ENCODE measurements around the gene MCC.

The MCC gene

DNA sequence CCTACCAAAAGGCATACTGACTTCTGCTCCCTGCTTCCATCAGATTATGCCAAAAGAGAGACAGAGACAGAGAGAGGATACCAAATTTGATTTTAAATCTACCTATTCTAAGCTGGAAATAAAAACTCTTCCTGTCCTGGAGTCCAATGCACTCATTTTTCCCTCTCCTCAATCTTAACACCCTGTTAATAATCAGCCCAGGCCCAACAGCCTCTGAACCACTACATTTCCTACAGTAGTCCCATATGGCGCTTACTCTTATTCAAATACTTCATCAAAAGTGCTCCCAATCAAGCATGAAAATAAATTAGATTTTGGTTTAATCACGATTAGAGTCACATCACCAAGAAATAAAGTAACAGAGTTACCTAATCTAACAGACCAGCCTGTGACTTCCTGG is 205.8 kb downstream of the MCC start:
- no peak for TF ChIP-seq POLR2A (IDR thresholded peaks at IDR 0.05; ENCODE audit: low read depth, low read length)
- DNase-seq (ENCODE audit: insufficient read length, low spot score) (no peak), FAIRE-seq (no peak)

DNA sequence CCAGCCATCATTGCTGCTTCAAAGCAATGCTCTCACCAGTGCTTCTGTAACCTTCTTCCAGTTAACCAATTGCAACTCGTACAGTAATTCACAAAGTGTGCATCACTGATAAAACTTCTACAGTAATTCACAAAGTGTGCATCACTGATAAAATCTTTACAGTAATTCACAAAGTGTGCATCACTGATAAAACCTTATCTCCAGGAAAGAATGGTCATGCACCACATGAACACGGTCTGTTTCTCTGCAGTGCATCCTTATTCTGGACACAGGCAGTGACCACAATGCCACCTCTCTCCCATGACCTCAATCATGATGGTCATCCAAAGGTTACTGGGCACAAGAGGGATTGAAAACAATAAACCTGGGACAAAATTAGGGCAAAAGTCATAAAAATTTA is 207.1 kb downstream of the MCC start:
- FAIRE-seq = no peak
- no peak for DNase-seq (ENCODE audit: insufficient read length, low spot score)
- TF ChIP-seq POLR2A (IDR thresholded peaks at IDR 0.05; ENCODE audit: low read depth, low read length) = no peak

DNA sequence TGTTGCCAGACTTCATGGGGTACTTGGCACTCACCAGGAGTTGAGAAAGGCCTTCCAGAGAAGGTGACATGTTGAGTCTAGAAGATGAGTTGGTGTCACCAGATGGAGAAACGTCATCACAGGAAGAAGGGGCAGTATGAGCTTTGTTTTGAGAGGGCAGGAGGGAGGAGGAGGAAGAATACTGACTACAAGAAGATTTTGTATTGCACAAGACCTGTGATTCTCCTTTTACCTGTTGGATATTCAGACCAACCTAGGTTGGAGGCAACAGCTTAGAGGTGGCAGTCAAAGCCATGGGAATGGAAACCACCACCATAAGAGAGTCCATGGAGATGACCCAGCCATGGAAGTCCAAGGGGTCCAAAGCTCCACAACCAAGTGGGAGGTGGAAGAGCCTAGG is 207.7 kb downstream of the MCC start:
- FAIRE-seq (no peak), DNase-seq (ENCODE audit: insufficient read length, low spot score) (no peak)
- TF ChIP-seq POLR2A (IDR thresholded peaks at IDR 0.05; ENCODE audit: low read depth, low read length) = no peak

- DNase-seq (ENCODE audit: insufficient read length, low spot score) (peak; percentile 20), FAIRE-seq (no peak)
- no peak for TF ChIP-seq POLR2A (IDR thresholded peaks at IDR 0.05; ENCODE audit: low read depth, low read length)
These were observed 209.3 kb downstream of the MCC start for GRCh38 chr5:113278976-113279375.

DNA sequence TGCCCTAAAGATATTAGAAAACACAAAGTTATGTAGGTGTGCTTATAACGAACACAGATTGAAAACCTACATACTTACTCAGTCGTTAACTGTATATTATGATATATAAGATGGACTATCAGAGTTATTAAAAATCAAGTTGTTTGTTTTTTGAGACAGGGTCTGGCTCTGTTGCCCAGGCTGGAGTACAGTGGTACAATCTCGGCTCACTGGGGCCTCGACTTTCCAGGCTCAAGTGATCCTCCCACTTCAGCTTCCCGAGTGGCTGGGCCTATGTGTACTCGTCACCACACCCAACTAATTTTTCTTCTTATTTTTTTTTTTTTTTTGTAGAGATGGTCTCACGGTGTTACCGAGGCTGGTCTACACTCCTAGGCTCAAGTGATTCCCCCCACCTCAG is 211.8 kb downstream of the MCC start:
- no peak for FAIRE-seq
- no peak for TF ChIP-seq POLR2A (IDR thresholded peaks at IDR 0.05; ENCODE audit: low read depth, low read length)
- DNase-seq (ENCODE audit: insufficient read length, low spot score) = no peak

GRCh38 chr5:113276001-113276400 is 212.3 kb downstream of the MCC start:
- no peak for TF ChIP-seq POLR2A (IDR thresholded peaks at IDR 0.05; ENCODE audit: low read depth, low read length)
- FAIRE-seq (no peak), DNase-seq (ENCODE audit: insufficient read length, low spot score) (no peak)

- no peak for FAIRE-seq
- no peak for DNase-seq (ENCODE audit: insufficient read length, low spot score)
- TF ChIP-seq POLR2A (IDR thresholded peaks at IDR 0.05; ENCODE audit: low read depth, low read length) = no peak
These were observed 213.3 kb downstream of the MCC start for GRCh38 chr5:113274836-113275414.

GRCh38 chr5:113273948-113274347 is 214.3 kb downstream of the MCC start:
- TF ChIP-seq POLR2A (IDR thresholded peaks at IDR 0.05; ENCODE audit: low read depth, low read length) = no peak
- no peak for DNase-seq (ENCODE audit: insufficient read length, low spot score)
- no peak for FAIRE-seq

DNA sequence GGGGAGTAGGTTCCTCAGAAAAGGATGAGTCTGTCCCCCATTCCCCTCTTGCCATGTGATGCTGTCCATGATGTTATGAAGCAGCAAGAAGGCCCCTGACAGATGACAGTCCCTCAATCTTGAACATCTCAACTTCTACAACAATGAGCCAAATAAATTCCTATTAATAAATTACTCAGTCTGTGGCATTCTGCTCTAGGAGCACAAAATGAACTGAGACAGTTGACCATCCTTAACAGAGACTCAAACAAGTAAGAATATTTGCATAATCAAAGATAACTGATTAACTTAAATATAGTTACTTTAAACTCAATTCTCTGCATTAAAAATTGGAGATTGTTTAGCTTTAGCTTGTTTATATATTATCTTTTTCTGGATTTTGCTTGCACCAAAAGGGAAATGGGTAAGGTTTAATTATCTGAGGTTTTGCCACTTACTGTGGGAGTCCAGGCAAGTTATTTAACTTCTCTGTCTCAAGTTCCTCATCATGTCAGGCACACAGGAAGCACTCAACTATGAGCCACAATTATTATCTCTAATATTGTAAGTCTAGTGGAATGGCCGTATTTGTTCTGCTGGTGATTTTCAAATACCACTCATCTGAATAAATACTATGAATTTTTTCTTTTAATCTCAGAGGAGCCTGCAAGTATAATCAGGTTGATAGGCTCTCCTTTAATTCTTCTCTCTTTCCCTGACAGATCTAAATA is 216.4 kb downstream of the MCC start:
- DNase-seq (ENCODE audit: insufficient read length, low spot score) (no peak), FAIRE-seq (no peak)

GRCh38 chr5:113271015-113271414 is 217.2 kb downstream of the MCC start:
- FAIRE-seq = no peak
- no peak for TF ChIP-seq POLR2A (IDR thresholded peaks at IDR 0.05; ENCODE audit: low read depth, low read length)

More for the DNA sequence above, 216.4 kb downstream of the MCC start:
- TF ChIP-seq POLR2A (IDR thresholded peaks at IDR 0.05; ENCODE audit: low read depth, low read length) = no peak

DNA sequence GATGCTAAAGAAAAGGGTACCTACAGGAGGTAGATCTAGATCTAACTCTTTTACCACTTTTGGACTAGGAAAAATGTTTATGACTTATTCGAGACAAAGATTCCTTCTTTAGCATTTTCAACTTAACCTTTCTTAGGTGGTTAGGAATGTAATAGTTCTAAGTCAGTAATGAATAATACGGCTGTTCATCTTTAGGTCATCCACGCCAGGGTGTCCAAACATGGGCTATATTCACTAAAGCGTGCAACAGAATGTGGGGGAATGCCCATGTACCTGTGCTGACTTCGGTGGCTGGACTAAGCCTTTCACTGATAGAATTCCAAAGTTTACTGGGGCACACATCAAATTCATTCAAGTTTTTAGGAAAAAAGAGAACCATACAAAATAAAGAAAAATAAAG is 218.2 kb downstream of the MCC start:
- FAIRE-seq (no peak), DNase-seq (ENCODE audit: insufficient read length, low spot score) (no peak)
- TF ChIP-seq POLR2A (IDR thresholded peaks at IDR 0.05; ENCODE audit: low read depth, low read length) = no peak

More at GRCh38 chr5:113271015-113271414, 217.2 kb downstream of the MCC start:
- no peak for DNase-seq (ENCODE audit: insufficient read length, low spot score)

- FAIRE-seq (no peak), DNase-seq (ENCODE audit: insufficient read length, low spot score) (no peak)
- no peak for TF ChIP-seq POLR2A (IDR thresholded peaks at IDR 0.05; ENCODE audit: low read depth, low read length)
These were observed 218.9 kb downstream of the MCC start for GRCh38 chr5:113269023-113269997.

DNA sequence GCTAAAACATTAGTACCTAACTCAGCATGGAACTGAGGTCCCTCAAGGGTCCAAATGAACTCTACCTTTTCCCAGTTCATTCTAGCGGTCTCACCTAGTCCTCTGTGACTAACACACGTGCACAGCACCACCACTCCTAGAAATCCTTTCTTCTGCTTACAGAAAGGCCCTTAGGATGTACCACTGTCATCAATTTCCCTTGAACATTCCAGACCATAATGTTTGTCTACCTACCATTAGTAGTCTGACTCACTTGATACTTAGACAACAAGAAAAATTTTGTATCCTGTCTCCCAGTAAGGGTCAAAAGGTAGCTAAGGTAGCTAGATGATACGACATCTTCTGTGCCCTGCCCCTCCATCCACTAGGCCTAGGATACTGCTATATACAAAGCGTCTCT is 220.0 kb downstream of the MCC start:
- TF ChIP-seq POLR2A (IDR thresholded peaks at IDR 0.05; ENCODE audit: low read depth, low read length) = no peak
- DNase-seq (ENCODE audit: insufficient read length, low spot score) (no peak), FAIRE-seq (no peak)

DNA sequence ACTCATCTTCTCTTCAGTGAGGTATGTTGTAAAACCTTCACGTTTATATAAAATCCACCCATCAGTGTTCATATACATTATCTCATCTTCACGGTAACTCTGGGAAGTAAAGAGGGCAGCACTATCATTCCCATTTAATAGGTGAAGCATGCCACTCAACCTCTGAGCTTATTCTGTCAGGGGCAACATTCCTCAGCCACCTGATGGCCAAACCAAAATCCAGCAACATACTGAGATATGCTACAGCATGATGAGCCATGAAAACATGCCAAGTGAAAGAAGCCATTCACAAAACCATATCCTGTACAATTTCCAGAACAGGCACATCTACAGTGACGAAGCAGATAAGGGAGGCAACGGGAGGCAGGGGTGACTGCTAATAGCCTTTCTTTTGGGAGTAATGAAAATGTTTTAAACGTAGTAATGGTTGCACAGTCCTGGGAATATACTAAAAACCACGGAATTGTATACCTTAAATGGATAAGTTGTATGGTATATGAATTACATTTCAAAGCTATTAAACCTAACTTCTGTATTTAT is 220.8 kb downstream of the MCC start:
- FAIRE-seq (no peak), DNase-seq (ENCODE audit: insufficient read length, low spot score) (no peak)

More for the DNA sequence above, 220.8 kb downstream of the MCC start:
- TF ChIP-seq POLR2A (IDR thresholded peaks at IDR 0.05; ENCODE audit: low read depth, low read length) = no peak

Data from H54 (cell line).